Fibroblast of lung (primary cell): Measurements from ENCODE around the gene CYP4V2. TPM values are rescaled to one million over a fixed set of nuclear protein-coding genes. Genes with fewer than 3 reads are reported as not detected.

Experiments used
- DNase-seq, 2 donors: peaks; one replicate each; pipeline versions ENCODE4 v3.0.0 to v3.0.0-alpha.2; 2010; ENCODE audit warnings: low read depth in 2 of 2
- H2AFZ ChIP-seq: 2 replicates; pipeline ENCODE4 v1.5.1; 2012; ENCODE audit warnings: low read length, control low read depth, inconsistent platforms
- H3K27ac ChIP-seq: 2 replicates; pipeline ENCODE4 v1.5.1; 2011; ENCODE audit warnings: low read length, control low read depth; ENCODE audit not compliant: insufficient read depth
- H3K27me3 ChIP-seq: 2 replicates; pipeline ENCODE4 v1.5.1; 2011; ENCODE audit warnings: mild to moderate bottlenecking, low read length; ENCODE audit not compliant: control insufficient read depth, insufficient read depth
- H3K36me3 ChIP-seq: 2 replicates; pipeline ENCODE4 v1.5.1; 2011; ENCODE audit warnings: low read length; ENCODE audit not compliant: control insufficient read depth, insufficient read depth
- H3K4me1 ChIP-seq: 2 replicates; pipeline ENCODE4 v1.5.1; 2011; ENCODE audit warnings: low read length; ENCODE audit not compliant: control insufficient read depth, insufficient read depth; ENCODE audit errors: extremely low read depth
- H3K4me2 ChIP-seq: 2 replicates; pipeline ENCODE4 v1.5.1; 2011; ENCODE audit warnings: low read length, control low read depth; ENCODE audit not compliant: insufficient read depth; ENCODE audit errors: extremely low read depth
- H3K4me3 ChIP-seq, 4 experiments: fragments of 200-600 bp in 1 of 4; sonication (generic) in 1 of 4; replicated peaks in 1 of 4; 2 replicates each; pipeline ENCODE4 v1.5.1; 2011 to 2016; ENCODE audit warnings: low read length in 4 of 4, low read depth in 3 of 4, mild to moderate bottlenecking in 3 of 4, control low read depth in 2 of 4, inconsistent platforms in 1 of 4, mixed read lengths in 1 of 4; ENCODE audit not compliant: insufficient read depth in 1 of 4; ENCODE audit errors: control extremely low read depth in 1 of 4
- H3K79me2 ChIP-seq: 2 replicates; pipeline ENCODE4 v1.5.1; 2012; ENCODE audit warnings: mild to moderate bottlenecking, low read length, inconsistent platforms; ENCODE audit not compliant: control insufficient read depth, insufficient read depth
- H3K9ac ChIP-seq: 2 replicates; pipeline ENCODE4 v1.5.1; 2011; ENCODE audit warnings: mild to moderate bottlenecking, low read length, control low read depth; ENCODE audit not compliant: insufficient read depth
- H3K9me3 ChIP-seq: 2 replicates; pipeline ENCODE4 v1.5.1; 2012; ENCODE audit warnings: low read depth, low read length; ENCODE audit not compliant: control insufficient read depth, insufficient read depth
- H4K20me1 ChIP-seq: 2 replicates; pipeline ENCODE4 v1.5.1; 2011; ENCODE audit warnings: low read length; ENCODE audit not compliant: control insufficient read depth, insufficient read depth; ENCODE audit errors: extremely low read depth
- EZH2 ChIP-seq: IDR thresholded peaks from 2 replicates; pipeline ENCODE4 v1.5.1; 2012; ENCODE audit warnings: low read length, control low read depth, mild to moderate bottlenecking; ENCODE audit errors: missing control alignments
- polyA plus RNA-seq, 2 donors: library from polyadenylated mRNA; depleted of rRNA in 1 of 2; stranded (reverse) in 1 of 2; unstranded in 1 of 2; fragments of >200 nt; gene quantifications; 2 replicates each; pipeline ENCODE4 v1.2.1, GENCODE V29; 2011 to 2012; ENCODE audit warnings: missing spikeins in 1 of 2
- total RNA-seq: library from RNA; depleted of rRNA; stranded (reverse); fragments of >200 nt; gene quantifications from 2 replicates; pipeline ENCODE4 v1.2.1, GENCODE V29; 2014
- TF ChIP-seq, protein P1 (sequence below), 2 donors: IDR thresholded peaks in 1 of 2; conservative IDR thresholded peaks in 1 of 2; 1 replicate in 1 of 2; 2 replicates in 1 of 2; pipeline ENCODE4 v1.5.1; 2011 to 2012; ENCODE audit warnings: low read length in 2 of 2, control low read depth in 1 of 2, inconsistent platforms in 1 of 2, low read depth in 1 of 2, mild to moderate bottlenecking in 1 of 2

The CYP4V2 gene
- total and polyA plus RNA-seq, 2 donors (not counting 1 experiment from before 2014, with no cell fraction given) = 17.2 to 37.8 TPM

DNA sequence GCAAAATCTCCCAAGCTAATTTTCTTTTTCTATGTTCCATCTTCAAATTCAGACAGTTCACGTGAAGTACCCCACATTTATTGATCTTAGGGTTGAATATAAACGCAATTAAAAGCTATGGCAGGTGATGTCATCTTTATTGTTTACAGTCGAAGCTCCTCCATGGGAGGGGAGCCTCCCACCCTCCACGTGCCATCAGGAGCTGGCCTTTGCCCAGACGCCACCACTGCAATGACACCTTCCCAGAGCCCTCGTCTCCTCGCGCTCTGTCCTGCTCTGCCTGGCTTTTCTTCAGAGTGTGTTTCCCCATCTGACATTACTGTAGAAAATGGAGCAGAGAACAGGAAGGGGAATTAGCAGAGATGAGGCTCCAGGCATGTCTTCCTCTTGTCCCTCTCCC is 18.8 kb upstream of the CYP4V2 start:
- no peak overlapping the region for H3K9ac ChIP-seq
- TF ChIP-seq EZH2 = no peak
- TF ChIP-seq, protein P1, sequence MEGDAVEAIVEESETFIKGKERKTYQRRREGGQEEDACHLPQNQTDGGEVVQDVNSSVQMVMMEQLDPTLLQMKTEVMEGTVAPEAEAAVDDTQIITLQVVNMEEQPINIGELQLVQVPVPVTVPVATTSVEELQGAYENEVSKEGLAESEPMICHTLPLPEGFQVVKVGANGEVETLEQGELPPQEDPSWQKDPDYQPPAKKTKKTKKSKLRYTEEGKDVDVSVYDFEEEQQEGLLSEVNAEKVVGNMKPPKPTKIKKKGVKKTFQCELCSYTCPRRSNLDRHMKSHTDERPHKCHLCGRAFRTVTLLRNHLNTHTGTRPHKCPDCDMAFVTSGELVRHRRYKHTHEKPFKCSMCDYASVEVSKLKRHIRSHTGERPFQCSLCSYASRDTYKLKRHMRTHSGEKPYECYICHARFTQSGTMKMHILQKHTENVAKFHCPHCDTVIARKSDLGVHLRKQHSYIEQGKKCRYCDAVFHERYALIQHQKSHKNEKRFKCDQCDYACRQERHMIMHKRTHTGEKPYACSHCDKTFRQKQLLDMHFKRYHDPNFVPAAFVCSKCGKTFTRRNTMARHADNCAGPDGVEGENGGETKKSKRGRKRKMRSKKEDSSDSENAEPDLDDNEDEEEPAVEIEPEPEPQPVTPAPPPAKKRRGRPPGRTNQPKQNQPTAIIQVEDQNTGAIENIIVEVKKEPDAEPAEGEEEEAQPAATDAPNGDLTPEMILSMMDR (conservative IDR thresholded peaks at IDR 0.05 in 1 of 2, IDR thresholded peaks at IDR 0.05 in 1 of 2; ENCODE audit: low read depth in 1 of 2, low read length in 2 of 2) = no peak
- H3K9me3 ChIP-seq = no peaks in the 10 kb centered on the region
- H3K27me3 ChIP-seq = no peaks in the 10 kb centered on the region
- H3K27ac ChIP-seq = no peak overlapping the region
- H3K4me2 ChIP-seq = no peak overlapping the region
- no peak overlapping the region for H3K4me3 ChIP-seq
- no peaks in the 10 kb centered on the region for H3K79me2 ChIP-seq
- no peak for DNase-seq
- no peaks in the 10 kb centered on the region for H3K36me3 ChIP-seq
- no peaks in the 10 kb centered on the region for H3K4me1 ChIP-seq
- H2AFZ ChIP-seq = no peak overlapping the region
- no peaks in the 10 kb centered on the region for H4K20me1 ChIP-seq

DNA sequence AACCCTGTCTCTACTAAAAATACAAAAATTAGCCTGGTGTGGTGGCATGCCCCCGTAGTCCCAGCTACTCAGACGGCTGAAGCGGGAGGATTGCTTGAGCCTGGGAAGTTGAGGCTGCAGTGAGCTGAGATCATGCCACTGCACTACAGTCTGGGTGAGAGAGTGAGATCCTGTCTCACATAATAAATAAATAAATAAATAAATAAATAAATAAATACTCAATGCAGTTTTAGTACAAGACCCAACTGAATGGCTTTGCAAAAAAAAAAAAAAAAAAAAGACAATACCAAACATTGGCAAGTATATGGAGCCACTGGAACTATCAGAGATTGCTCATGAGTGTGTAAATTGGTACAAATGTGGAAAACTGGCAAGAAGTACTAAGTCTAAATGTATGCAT is 3.3 kb upstream of the CYP4V2 start:
- Histone ChIP-seq H3K79me2 (peaks cover 1% of the 10 kb centered on the region), H4K20me1 (no peaks in the 10 kb centered on the region), H2AFZ (no peak overlapping the region), H3K4me2 (no peak overlapping the region), H3K27ac (no peak overlapping the region), H3K27me3 (no peaks in the 10 kb centered on the region), H3K36me3 (no peaks in the 10 kb centered on the region), H3K9ac (no peak overlapping the region), H3K9me3 (no peaks in the 10 kb centered on the region), H3K4me1 (no peaks in the 10 kb centered on the region), H3K4me3 (no peak overlapping the region)
- TF ChIP-seq EZH2 = no peak
- TF ChIP-seq, protein P1 (conservative IDR thresholded peaks at IDR 0.05 in 1 of 2, IDR thresholded peaks at IDR 0.05 in 1 of 2; ENCODE audit: low read depth in 1 of 2, low read length in 2 of 2) = no peak
- no peak for DNase-seq

DNA sequence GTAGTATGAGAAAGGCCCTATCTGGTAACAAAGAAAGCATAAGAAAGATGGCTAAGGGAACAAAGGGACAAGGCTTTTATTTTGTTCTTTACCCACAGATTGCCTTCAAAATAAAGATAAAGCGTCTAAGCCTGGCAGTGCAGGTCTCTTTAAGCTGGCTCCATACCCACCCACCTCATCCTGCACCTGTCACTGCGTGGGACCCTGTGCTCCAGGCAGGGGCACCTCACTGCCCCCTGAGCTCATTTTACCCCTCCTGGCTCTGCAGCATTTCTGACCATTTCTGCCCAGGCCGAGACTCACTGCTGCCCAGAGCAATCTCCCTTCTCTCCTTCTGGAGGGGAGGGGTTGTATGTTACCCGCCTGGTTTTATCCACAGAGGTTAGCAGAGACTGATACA is 1.7 kb upstream of the CYP4V2 start:
- Histone ChIP-seq H3K79me2 (peaks cover 1% of the 10 kb centered on the region), H3K9me3 (no peaks in the 10 kb centered on the region), H3K4me1 (no peaks in the 10 kb centered on the region), H2AFZ (no peak overlapping the region), H4K20me1 (no peaks in the 10 kb centered on the region), H3K4me2 (no peak overlapping the region), H3K36me3 (no peaks in the 10 kb centered on the region), H3K27ac (no peak overlapping the region), H3K27me3 (no peaks in the 10 kb centered on the region), H3K4me3 (peak overlapping the region in 1 of 4 experiments; percentile 83), H3K9ac (no peak overlapping the region)
- DNase-seq = no peak
- TF ChIP-seq, protein P1 (conservative IDR thresholded peaks at IDR 0.05 in 1 of 2, IDR thresholded peaks at IDR 0.05 in 1 of 2; ENCODE audit: low read depth in 1 of 2, low read length in 2 of 2) = no peak
- TF ChIP-seq EZH2 = no peak
